ENCODE measurements around the gene STX8. TPM values are rescaled to one million over a fixed set of nuclear protein-coding genes. Genes with fewer than 3 reads are reported as not detected.

The STX8 gene
- total and polyA plus RNA-seq, 2 donors: 68.4 to 101 TPM

DNA sequence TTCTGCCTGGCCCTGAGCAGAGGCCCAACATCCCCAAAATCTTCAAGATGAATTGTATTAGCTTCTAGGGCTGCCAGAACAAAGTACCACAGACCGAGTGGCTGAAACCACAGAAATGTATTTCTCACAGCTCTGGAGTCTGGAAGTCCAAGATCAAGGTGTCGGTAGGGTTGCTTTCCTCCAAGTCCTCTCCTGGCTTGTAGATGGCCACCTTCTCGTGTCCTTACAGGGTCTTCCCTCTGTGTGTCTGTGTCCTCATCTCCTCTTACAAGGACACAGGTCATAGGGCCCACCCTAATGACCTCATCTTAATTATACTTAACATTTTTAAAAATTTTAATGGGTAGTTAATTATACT is 338.6 kb downstream of the STX8 start:
- Histone ChIP-seq H3K4me3 (ENCODE audit: low read depth, low read length) (no peak overlapping the region), H3K27ac (ENCODE audit: low read depth) (no peak overlapping the region), H3K4me1 (ENCODE audit: insufficient read depth) (peaks cover 1% of the 10 kb centered on the region), H3K36me3 (ENCODE audit: insufficient read depth) (no peaks in the 10 kb centered on the region)
- no peak for DNase-seq (ENCODE audit: extremely low spot score)
- WGBS: 97% methylated on average over 3 of the region's 3 CpGs

DNA sequence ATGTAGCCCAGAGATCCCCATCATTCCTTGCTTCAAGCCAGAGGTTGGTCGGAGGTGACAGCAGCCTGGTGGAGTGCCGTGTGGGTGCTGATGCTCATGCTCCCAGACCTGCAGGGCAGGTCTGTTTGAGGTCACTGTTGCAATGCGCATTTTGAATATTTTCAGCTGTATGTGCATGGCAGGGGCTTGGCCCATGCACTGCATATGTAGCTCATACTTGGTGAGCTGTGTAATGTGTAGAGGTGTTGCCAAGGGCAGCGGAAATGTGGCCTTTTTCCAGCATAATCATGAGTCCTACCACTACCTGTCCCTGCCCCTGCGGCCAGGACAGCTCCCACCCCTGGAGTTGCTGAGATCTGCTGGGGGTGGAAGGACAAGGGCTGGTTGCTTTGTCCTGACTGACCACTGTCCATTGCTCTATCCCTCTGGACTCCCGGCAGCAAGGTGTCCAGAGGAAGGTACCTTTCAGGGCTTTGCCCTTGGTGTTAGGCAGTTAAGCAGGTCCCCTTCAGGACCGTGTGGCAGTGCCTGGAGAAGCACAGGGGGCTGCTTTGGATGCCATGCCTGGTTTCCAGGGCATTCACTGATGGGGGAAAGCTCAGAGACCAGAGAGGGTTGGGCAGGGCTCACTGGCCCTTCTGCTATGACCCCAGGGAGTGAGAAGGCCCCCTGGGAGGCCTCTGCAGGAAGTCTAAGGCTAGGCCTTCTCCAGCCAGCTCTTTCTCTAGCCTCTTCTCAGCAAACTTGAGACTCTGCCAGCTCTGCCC is 339.2 kb downstream of the STX8 start:
- Histone ChIP-seq H3K4me1 (ENCODE audit: insufficient read depth) (peaks cover 1% of the 10 kb centered on the region), H3K27ac (ENCODE audit: low read depth) (no peak overlapping the region), H3K4me3 (ENCODE audit: low read depth, low read length) (no peak overlapping the region), H3K36me3 (ENCODE audit: insufficient read depth) (no peaks in the 10 kb centered on the region)
- WGBS: 90% methylated on average over 7 of the region's 7 CpGs
- DNase-seq (ENCODE audit: extremely low spot score): no peak

DNA sequence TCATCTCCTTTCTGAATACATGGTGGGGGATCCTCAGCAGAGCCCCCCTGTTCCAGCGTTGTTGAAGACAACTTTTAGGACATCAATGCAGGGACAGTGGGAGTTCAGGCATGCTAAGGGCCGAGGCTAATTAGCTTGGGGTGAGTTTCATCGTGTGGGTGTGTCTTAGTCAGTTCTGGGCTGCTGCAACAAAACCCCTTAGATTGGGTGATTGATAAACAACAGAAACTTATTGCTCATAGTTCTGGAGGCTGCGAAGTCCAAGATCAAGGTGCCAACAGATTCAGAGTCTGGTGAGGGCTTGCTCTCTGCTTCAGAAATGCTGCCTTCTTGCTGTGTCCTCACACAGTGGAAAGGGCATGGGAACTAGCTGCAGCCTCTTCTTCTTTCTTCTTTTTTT is 340.3 kb downstream of the STX8 start:
- no peaks in the 10 kb centered on the region for H3K4me1 ChIP-seq (ENCODE audit: insufficient read depth)
- no peaks in the 10 kb centered on the region for H3K36me3 ChIP-seq (ENCODE audit: insufficient read depth)
- no peak overlapping the region for H3K4me3 ChIP-seq (ENCODE audit: low read depth, low read length)
- WGBS: 88% methylated on average over 4 of the region's 4 CpGs
- no peak for DNase-seq (ENCODE audit: extremely low spot score)
- no peak overlapping the region for H3K27ac ChIP-seq (ENCODE audit: low read depth)

DNA sequence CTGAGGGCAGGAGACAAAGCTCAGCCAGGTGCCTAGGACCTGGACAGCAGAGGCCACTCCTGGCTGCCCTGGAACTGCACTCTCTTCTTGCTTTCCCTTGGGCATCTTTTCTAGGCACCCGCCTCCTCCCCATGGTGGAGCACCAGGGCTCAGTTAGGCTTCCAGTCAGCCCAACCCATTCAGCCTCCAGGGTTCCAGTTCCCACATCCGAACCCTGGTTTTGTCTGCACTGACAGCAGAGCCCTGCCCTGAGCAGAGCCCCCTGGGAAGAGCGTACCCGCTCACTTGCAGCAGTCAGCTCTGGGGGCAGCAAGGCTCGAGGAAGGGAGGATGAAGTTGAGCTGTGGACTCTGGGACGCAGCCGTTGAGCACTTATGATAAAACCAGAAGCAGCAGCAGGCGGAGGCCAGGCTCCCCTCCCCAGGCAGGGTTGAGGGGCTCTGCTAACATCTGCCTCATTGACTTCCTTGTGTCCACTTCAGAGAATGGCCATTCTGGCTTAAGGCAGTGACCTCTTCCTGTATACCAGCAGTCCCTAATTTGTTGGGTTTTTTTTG is 341.2 kb downstream of the STX8 start:
- Histone ChIP-seq H3K36me3 (ENCODE audit: insufficient read depth) (no peaks in the 10 kb centered on the region), H3K4me1 (ENCODE audit: insufficient read depth) (no peaks in the 10 kb centered on the region), H3K27ac (ENCODE audit: low read depth) (no peak overlapping the region), H3K4me3 (ENCODE audit: low read depth, low read length) (no peak overlapping the region)
- no peak for DNase-seq (ENCODE audit: extremely low spot score)
- 82% methylated on average over 8 of the region's 8 CpGs for WGBS

DNA sequence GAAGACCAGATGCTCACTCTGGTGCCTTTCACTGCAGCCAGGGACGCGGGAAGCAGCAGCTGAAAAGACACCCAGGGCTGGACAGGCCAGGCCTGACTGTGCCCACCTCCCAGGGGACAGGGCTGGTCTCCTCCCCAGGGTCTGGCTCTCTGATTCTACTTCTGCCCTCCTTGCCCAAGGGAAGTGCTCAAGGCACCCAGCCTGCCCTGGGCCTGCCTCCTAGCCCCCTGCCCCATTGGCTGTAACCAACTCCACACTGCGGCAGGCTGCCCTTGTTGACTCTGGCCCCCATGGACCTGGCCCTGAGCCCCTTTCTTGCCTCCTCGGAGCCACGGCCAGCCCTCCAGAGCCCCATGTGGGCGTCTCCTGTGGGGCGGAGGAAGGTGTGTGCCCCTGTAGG is 341.9 kb downstream of the STX8 start:
- no peaks in the 10 kb centered on the region for H3K36me3 ChIP-seq (ENCODE audit: insufficient read depth)
- H3K4me3 ChIP-seq (ENCODE audit: low read depth, low read length): no peak overlapping the region
- H3K27ac ChIP-seq (ENCODE audit: low read depth): no peak overlapping the region
- no peak for DNase-seq (ENCODE audit: extremely low spot score)
- 94% methylated on average over 7 of the region's 7 CpGs for WGBS
- no peaks in the 10 kb centered on the region for H3K4me1 ChIP-seq (ENCODE audit: insufficient read depth)

DNA sequence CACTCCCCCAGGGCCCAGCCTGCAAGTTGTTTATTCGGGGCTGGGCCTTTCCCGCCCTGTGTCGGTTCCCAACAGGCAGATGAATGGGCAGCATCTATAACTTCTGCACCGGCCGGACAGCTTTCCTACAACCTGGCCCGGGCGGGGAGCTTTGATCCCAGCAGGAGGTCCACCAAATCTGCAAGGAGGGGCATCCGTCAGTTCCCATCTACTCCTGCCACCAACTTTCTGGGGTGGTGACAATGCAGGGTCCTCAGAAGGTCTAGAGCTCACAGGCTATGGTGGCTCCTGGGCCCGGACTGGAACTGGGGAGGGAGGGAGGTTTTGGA is 342.4 kb downstream of the STX8 start:
- Histone ChIP-seq H3K27ac (ENCODE audit: low read depth) (peak overlapping the region; percentile 38), H3K36me3 (ENCODE audit: insufficient read depth) (no peaks in the 10 kb centered on the region), H3K4me1 (ENCODE audit: insufficient read depth) (no peaks in the 10 kb centered on the region), H3K4me3 (ENCODE audit: low read depth, low read length) (no peak overlapping the region)
- DNase-seq (ENCODE audit: extremely low spot score): no peak
- 63% methylated on average over 9 of the region's 9 CpGs for whole genome bisulfite sequencing

DNA sequence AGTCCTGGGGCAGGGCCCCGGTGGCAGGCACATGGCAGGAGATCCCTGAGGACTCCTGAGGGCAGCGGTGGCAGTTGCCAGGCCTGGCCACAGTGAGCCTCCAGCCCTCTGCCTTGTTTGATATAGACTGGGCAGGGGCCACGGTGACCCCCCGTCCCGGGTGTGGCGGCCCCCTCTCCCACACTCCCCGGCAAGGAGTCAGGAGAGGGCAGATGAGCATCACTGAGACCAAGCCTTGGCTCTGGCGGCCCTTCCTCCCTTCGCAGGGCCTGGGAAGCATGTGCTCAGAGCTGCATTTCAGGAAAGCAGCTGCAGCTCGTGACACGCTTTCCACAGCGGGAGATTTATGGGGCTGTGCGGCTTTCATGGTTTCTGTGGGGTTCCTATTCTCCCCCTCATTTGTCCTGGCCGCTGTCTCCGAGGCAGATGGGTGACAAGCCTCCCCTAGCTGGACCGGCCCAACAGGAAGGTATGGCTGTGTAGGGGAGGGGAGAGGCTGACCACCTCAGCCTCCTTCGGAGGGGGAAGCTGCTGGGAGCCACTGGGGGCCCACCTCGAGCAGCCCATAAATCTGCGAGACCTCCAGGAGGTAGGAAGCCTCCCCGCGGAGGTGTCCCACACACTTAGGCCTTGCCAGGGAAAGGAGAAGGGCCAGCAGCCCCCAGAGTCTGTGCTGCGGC is 342.9 kb downstream of the STX8 start:
- Histone ChIP-seq H3K27ac (ENCODE audit: low read depth) (peak overlapping the region; percentile 38), H3K36me3 (ENCODE audit: insufficient read depth) (no peaks in the 10 kb centered on the region), H3K4me1 (ENCODE audit: insufficient read depth) (no peaks in the 10 kb centered on the region), H3K4me3 (ENCODE audit: low read depth, low read length) (no peak overlapping the region)
- no peak for DNase-seq (ENCODE audit: extremely low spot score)
- 44% methylated on average over 22 of the region's 22 CpGs for WGBS

DNA sequence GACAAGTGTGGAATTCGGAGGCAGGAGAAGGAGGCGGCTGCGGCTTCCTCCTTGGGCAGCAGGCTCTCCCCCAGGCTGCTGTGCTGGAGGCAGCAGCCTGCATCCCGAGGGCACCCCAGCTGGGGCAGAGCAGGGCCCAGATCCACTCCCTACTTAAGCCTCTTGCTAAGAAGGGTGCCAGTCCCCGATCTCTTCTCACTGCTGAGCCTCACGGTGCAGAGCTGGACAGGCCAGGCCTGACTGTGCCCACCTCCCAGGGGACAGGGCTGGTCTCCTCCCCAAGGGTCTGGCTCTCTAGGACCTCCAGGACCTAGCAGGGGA is 343.5 kb downstream of the STX8 start:
- H3K27ac ChIP-seq (ENCODE audit: low read depth): no peak overlapping the region
- H3K4me1 ChIP-seq (ENCODE audit: insufficient read depth): no peaks in the 10 kb centered on the region
- no peak overlapping the region for H3K4me3 ChIP-seq (ENCODE audit: low read depth, low read length)
- no peaks in the 10 kb centered on the region for H3K36me3 ChIP-seq (ENCODE audit: insufficient read depth)
- no peak for DNase-seq (ENCODE audit: extremely low spot score)
- 91% methylated on average over 6 of the region's 6 CpGs for WGBS

DNA sequence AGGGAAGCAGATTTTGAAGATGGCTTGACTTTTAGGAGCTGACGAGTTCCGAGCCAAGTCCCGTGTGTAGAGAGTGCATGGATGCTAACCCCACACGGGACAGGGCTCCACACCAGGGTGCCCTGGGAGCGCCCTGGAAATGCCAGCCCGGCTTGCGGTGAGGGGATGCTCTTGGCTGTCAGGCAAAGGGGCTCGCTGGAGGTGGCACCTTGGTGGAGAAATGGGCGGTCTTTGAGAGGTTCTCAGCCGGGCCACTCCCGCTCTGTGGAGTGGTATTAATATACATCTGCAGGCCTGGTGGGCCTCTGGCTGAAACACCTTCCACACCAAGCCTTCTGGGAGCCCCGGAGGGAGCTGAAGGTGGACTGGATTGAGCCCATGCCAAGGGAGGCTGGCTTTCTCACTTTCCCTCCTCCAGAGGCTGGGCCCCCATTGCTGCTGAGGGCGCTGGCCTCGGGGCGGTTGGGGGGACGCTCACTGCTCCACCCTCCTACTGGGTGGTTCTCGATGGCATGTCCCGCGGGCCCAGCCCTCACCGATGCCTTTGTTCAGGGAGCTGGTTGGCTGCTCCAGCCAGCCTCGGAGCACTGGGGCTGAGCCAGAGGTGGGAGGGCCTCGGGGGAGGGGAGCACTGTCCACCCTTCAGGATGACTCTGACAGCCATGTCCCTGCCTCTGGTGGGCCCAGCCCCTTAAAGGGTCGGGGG is 344.0 kb downstream of the STX8 start:
- Histone ChIP-seq H3K36me3 (ENCODE audit: insufficient read depth) (no peaks in the 10 kb centered on the region), H3K4me3 (ENCODE audit: low read depth, low read length) (no peak overlapping the region), H3K4me1 (ENCODE audit: insufficient read depth) (no peaks in the 10 kb centered on the region), H3K27ac (ENCODE audit: low read depth) (no peak overlapping the region)
- WGBS: 84% methylated on average over 23 of the region's 23 CpGs
- DNase-seq (ENCODE audit: extremely low spot score): no peak

DNA sequence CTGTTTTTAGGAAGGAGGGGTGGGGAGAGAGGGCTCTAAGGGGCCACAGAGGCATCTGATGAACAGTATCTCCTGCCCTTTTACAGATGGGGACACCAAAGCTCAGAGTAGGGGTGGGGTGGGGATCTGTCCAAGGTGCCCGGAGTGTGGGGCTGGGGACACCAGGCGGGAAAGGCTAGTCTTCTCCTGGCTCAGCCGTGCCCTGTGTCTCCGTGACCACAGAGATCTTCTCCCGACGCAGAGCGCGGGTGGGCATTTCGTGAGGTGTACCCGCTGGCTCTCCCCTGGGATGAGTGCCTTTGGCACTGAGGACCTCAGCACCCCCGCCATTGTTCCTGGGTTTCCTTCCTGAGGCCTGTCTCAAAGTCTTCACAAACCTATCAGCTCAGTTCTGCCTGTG is 344.8 kb downstream of the STX8 start:
- no peaks in the 10 kb centered on the region for H3K4me1 ChIP-seq (ENCODE audit: insufficient read depth)
- no peak for DNase-seq (ENCODE audit: extremely low spot score)
- H3K36me3 ChIP-seq (ENCODE audit: insufficient read depth): no peaks in the 10 kb centered on the region
- WGBS: 97% methylated on average over 11 of the region's 11 CpGs
- H3K27ac ChIP-seq (ENCODE audit: low read depth): no peak overlapping the region
- H3K4me3 ChIP-seq (ENCODE audit: low read depth, low read length): no peak overlapping the region

DNA sequence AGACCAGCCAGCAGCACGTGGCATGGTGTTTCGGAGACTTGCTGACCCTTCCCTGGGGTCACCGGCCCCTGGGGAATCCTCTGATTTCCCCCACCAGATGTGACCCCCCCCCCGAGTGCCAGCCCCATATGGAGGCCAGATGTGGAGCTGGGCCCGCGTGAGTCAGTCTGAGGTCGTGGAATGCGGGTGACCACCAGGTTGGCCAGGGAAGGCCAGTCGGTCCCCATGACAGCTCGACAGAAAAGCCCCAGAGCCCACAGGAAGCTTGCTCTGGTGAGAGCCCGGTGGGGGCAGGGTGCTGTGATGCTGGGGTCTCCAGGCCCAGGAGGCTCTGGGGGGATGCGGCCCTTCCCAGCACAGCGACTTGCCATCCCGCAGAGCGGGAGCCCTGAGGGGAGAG is 345.3 kb downstream of the STX8 start:
- Histone ChIP-seq H3K36me3 (ENCODE audit: insufficient read depth) (no peaks in the 10 kb centered on the region), H3K27ac (ENCODE audit: low read depth) (no peak overlapping the region), H3K4me1 (ENCODE audit: insufficient read depth) (no peaks in the 10 kb centered on the region), H3K4me3 (ENCODE audit: low read depth, low read length) (no peak overlapping the region)
- 73% methylated on average over 15 of the region's 15 CpGs for WGBS
- DNase-seq (ENCODE audit: extremely low spot score): no peak

DNA sequence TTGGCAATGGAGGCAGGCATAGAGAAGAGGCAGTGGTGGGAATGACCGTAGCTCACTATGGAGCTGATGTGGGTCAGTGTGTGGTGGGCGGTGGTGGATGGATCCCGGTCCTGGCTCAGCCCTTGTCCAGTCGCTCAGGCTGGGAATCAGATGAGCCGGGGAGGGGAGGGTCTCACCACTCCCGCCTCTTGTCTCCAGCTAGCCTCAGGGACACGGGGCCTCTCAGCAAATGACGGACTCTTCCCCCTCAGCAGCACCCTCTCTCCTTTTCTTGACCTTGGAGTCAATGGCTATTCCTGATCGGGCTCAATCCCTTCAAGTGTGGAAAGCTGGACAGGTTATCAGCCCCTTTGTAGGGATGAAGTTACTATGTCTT is 345.8 kb downstream of the STX8 start:
- H3K4me3 ChIP-seq (ENCODE audit: low read depth, low read length): no peak overlapping the region
- H3K36me3 ChIP-seq (ENCODE audit: insufficient read depth): no peaks in the 10 kb centered on the region
- H3K27ac ChIP-seq (ENCODE audit: low read depth): no peak overlapping the region
- no peak for DNase-seq (ENCODE audit: extremely low spot score)
- H3K4me1 ChIP-seq (ENCODE audit: insufficient read depth): no peaks in the 10 kb centered on the region
- 87% methylated on average over 9 of the region's 9 CpGs for WGBS

DNA sequence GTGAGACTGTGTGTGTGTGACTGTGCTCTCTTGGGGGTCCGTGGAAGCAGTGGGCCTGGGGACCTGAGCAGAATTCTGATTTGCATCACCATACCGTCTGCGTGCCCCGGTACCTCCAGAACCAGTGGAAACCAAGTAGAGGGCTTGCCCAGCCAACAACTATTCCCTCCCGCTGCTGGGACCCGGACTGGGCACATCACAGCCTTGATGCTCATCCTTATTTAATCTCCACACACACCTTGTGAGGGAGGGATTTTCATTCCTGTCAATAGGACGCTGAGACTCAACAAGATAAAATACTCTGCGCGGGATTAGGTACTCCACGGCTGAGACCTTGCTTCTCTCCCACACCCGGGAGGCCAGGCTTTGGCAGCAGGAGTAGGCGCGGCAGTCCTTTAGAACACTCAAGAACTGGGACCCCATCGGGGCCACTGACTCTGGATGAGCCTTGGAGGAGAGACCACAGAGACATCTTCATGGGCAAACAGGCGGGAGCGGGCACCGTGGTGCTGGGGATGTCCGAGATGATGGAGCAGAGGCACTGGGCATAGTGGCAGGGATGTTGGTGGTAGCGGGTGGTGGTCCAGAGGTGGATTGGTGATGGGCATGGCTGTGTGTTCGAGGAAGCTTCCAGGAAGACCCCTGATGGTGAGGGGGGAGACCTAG is 346.3 kb downstream of the STX8 start:
- Histone ChIP-seq H3K4me3 (ENCODE audit: low read depth, low read length) (no peak overlapping the region), H3K4me1 (ENCODE audit: insufficient read depth) (no peaks in the 10 kb centered on the region), H3K36me3 (ENCODE audit: insufficient read depth) (no peaks in the 10 kb centered on the region), H3K27ac (ENCODE audit: low read depth) (no peak overlapping the region)
- 89% methylated on average over 20 of the region's 20 CpGs for WGBS
- DNase-seq (ENCODE audit: extremely low spot score): no peak

All from urinary bladder (tissue), 4 donors.